ENCODE data around the gene IGF2BP1. TPM values are rescaled to one million over a fixed set of nuclear protein-coding genes. Genes with fewer than 3 reads are reported as not detected.

The IGF2BP1 gene
- 6.7 and 9.3 TPM in 2 replicates for total RNA-seq
- 10.8 TPM for polyA plus RNA-seq (2012)

- peak; percentile 72 for DNase-seq (ENCODE audit: low read depth)
These were observed at the start of gene IGF2BP1 for GRCh38 chr17:48997103-48997826. IGF2BP1 (plus strand) TSS chr17:48997385; CDS start chr17:48997746, 361 bp downstream.

GRCh38 chr17:48951572-48951971, 45.6 kb upstream of the IGF2BP1 start:
- DNase-seq (ENCODE audit: low read depth) = no peak

GRCh38 chr17:48952904-48953303, 44.3 kb upstream of the IGF2BP1 start:
- no peak for DNase-seq (ENCODE audit: low read depth)

GRCh38 chr17:48954300-48954755, 42.9 kb upstream of the IGF2BP1 start:
- peak; percentile 55 for DNase-seq (ENCODE audit: low read depth)

- peak; percentile 73 for DNase-seq (ENCODE audit: low read depth)
These were observed 36.2 kb upstream of the IGF2BP1 start for GRCh38 chr17:48960834-48961515.

- DNase-seq (ENCODE audit: low read depth) = peak; percentile 64
These were observed 35.5 kb upstream of the IGF2BP1 start for GRCh38 chr17:48961516-48962233.

GRCh38 chr17:48970224-48970623, 27.0 kb upstream of the IGF2BP1 start:
- DNase-seq (ENCODE audit: low read depth) = peak; percentile 36

GRCh38 chr17:48970865-48971687, 26.1 kb upstream of the IGF2BP1 start:
- DNase-seq (ENCODE audit: low read depth) = no peak

GRCh38 chr17:48972749-48973097, 24.5 kb upstream of the IGF2BP1 start:
- no peak for DNase-seq (ENCODE audit: low read depth)

GRCh38 chr17:48973806-48974205, 23.4 kb upstream of the IGF2BP1 start:
- DNase-seq (ENCODE audit: low read depth) = no peak

GRCh38 chr17:48981927-48982539, 15.2 kb upstream of the IGF2BP1 start:
- no peak for DNase-seq (ENCODE audit: low read depth)

GRCh38 chr17:48985436-48986245, 11.5 kb upstream of the IGF2BP1 start:
- no peak for DNase-seq (ENCODE audit: low read depth)

- no peak for DNase-seq (ENCODE audit: low read depth)
These were observed 8.1 kb upstream of the IGF2BP1 start for GRCh38 chr17:48989100-48989499.

GRCh38 chr17:48990882-48991357, 6.3 kb upstream of the IGF2BP1 start:
- DNase-seq (ENCODE audit: low read depth) = no peak

- DNase-seq (ENCODE audit: low read depth) = no peak
These were observed 4.7 kb upstream of the IGF2BP1 start for GRCh38 chr17:48992444-48992843.

GRCh38 chr17:48993305-48993704, 3.9 kb upstream of the IGF2BP1 start:
- DNase-seq (ENCODE audit: low read depth) = no peak

- no peak for DNase-seq (ENCODE audit: low read depth)
These were observed 3.2 kb upstream of the IGF2BP1 start for GRCh38 chr17:48993951-48994350.

- no peak for DNase-seq (ENCODE audit: low read depth)
These were observed 2.5 kb upstream of the IGF2BP1 start for GRCh38 chr17:48994549-48995303.
